ENCODE measurements around the gene PROCA1.

DNA sequence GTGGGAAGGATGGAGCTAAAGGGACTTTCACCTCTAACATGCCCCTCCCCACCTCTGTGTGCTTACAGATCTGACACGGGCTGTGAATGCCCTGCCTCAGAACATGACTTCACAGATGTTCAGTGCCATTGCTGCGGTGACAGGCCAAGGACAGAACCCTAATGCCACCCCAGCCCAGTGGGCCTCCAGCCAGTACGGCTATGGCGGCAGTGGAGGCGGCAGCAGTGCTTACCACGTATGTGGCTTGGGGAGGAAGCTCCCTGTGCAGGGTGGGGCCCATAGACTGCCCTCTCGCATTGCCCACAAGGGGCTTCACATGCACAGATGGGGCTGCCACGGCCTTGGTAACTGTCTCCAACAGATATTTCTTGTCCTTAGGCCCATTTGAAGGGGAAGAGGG is 11.4 kb downstream of the PROCA1 start:
- TF ChIP-seq, protein P1, sequence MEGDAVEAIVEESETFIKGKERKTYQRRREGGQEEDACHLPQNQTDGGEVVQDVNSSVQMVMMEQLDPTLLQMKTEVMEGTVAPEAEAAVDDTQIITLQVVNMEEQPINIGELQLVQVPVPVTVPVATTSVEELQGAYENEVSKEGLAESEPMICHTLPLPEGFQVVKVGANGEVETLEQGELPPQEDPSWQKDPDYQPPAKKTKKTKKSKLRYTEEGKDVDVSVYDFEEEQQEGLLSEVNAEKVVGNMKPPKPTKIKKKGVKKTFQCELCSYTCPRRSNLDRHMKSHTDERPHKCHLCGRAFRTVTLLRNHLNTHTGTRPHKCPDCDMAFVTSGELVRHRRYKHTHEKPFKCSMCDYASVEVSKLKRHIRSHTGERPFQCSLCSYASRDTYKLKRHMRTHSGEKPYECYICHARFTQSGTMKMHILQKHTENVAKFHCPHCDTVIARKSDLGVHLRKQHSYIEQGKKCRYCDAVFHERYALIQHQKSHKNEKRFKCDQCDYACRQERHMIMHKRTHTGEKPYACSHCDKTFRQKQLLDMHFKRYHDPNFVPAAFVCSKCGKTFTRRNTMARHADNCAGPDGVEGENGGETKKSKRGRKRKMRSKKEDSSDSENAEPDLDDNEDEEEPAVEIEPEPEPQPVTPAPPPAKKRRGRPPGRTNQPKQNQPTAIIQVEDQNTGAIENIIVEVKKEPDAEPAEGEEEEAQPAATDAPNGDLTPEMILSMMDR (IDR thresholded peaks at IDR 0.05; ENCODE audit: insufficient read depth, low read length, poor library complexity, severe bottlenecking) = no peak
- TF ChIP-seq EZH2phosphoT487 (conservative IDR thresholded peaks at IDR 0.05; ENCODE audit: low read length) = no peak

Measured in SU-DHL-6 (cell line).